ENCODE measurements around the gene NRAS.

DNA sequence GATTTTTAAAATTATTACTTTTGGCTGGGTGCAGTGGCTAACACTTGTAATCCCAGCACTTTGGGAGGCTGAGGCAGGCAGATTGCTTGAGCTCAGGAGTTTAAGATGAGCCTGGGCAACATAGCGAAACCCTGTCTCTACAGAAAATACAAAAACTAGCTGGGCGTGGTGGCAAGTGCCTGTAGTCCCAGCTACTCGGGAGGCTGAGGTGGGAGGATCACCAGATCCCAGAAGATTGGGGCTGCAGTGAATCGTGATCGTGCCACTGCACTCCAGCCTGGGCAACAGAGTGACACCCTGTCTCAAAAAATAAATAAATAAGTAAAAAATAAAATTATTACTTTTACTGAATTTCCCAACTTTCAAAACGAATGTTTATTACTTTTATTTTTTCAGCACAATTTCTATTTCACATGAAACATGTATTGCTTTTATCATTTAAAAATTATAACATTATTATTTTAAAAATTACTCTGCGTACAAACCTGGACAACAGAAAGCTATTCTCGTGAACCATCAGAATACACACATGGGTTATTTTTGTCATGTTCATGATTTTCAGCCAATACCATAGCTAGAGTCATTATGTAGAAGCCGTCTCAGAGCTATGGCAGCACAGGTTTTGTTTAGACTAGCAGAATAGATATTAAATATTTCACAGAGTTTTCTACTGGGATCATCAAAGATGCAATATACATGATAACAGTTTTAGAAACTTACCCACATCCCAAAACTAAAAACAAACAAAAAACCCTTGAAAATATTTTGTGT lies 21.8 kb downstream of the NRAS start:
- TF ChIP-seq POLR2AphosphoS5 (IDR thresholded peaks at IDR 0.05) = no peak
- TF ChIP-seq, protein P1, sequence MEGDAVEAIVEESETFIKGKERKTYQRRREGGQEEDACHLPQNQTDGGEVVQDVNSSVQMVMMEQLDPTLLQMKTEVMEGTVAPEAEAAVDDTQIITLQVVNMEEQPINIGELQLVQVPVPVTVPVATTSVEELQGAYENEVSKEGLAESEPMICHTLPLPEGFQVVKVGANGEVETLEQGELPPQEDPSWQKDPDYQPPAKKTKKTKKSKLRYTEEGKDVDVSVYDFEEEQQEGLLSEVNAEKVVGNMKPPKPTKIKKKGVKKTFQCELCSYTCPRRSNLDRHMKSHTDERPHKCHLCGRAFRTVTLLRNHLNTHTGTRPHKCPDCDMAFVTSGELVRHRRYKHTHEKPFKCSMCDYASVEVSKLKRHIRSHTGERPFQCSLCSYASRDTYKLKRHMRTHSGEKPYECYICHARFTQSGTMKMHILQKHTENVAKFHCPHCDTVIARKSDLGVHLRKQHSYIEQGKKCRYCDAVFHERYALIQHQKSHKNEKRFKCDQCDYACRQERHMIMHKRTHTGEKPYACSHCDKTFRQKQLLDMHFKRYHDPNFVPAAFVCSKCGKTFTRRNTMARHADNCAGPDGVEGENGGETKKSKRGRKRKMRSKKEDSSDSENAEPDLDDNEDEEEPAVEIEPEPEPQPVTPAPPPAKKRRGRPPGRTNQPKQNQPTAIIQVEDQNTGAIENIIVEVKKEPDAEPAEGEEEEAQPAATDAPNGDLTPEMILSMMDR (IDR thresholded peaks at IDR 0.05) = no peak
- TF ChIP-seq POLR2A (IDR thresholded peaks at IDR 0.05) = no peak
